Bone marrow (tissue), 2 donors: ENCODE results near the gene ZNF76.

Source experiments
- DNase-seq, 2 donors: peaks; one replicate each; lab custom pipeline; 2025; lab: John Stamatoyannopoulos, UW

ZNF76 gene

GRCh38 chr6:35237476-35237875, 22.1 kb upstream of the ZNF76 start:
- DNase-seq, result no peak

- DNase-seq, result no peak
Measured at GRCh38 chr6:35238843-35239289, 20.7 kb upstream of the ZNF76 start.

GRCh38 chr6:35239581-35239980, 20.0 kb upstream of the ZNF76 start:
- DNase-seq, result no peak

GRCh38 chr6:35240838-35241801, 18.4 kb upstream of the ZNF76 start:
- DNase-seq, result peak; percentile 8 to 42

GRCh38 chr6:35242486-35242885, 17.0 kb upstream of the ZNF76 start:
- no peak for DNase-seq

- DNase-seq, result no peak
Measured at GRCh38 chr6:35242906-35243305, 16.6 kb upstream of the ZNF76 start.

GRCh38 chr6:35243386-35243958, 16.1 kb upstream of the ZNF76 start:
- no peak for DNase-seq

- no peak for DNase-seq
Measured at GRCh38 chr6:35244551-35244950, 15.0 kb upstream of the ZNF76 start.

- no peak for DNase-seq
Measured at GRCh38 chr6:35247642-35248231, 11.8 kb upstream of the ZNF76 start.

GRCh38 chr6:35248300-35248699, 11.2 kb upstream of the ZNF76 start:
- DNase-seq, result no peak

- no peak for DNase-seq
Measured at GRCh38 chr6:35248965-35249364, 10.6 kb upstream of the ZNF76 start.

- DNase-seq, result no peak
Measured at GRCh38 chr6:35251949-35252348, 7.6 kb upstream of the ZNF76 start.

GRCh38 chr6:35253249-35253648, 6.3 kb upstream of the ZNF76 start:
- no peak for DNase-seq

GRCh38 chr6:35258336-35258735, 1.2 kb upstream of the ZNF76 start:
- DNase-seq, result no peak

GRCh38 chr6:35258858-35259193, 709 bp upstream of the ZNF76 start:
- peak in 1 of 2 donors; percentile 35 for DNase-seq

GRCh38 chr6:35259948-35260590, 534 bp downstream of the ZNF76 start:
- DNase-seq, result peak; percentile 9 to 53

GRCh38 chr6:35260591-35261570, 1.3 kb downstream of the ZNF76 start:
- DNase-seq, result no peak

GRCh38 chr6:35262596-35262995, 3.1 kb downstream of the ZNF76 start:
- no peak for DNase-seq

- no peak for DNase-seq
Measured at GRCh38 chr6:35264550-35265274, 5.2 kb downstream of the ZNF76 start.

GRCh38 chr6:35265523-35265922, 6.0 kb downstream of the ZNF76 start:
- no peak for DNase-seq

GRCh38 chr6:35267446-35267845, 7.9 kb downstream of the ZNF76 start:
- DNase-seq, result no peak
